DND-41 (cell line): ENCODE measurements around the gene MYO1D.
"Not testable (repeated sequence)": the region's sequence is repeated elsewhere in the genome, so short reads cannot be mapped to it uniquely, and the experiment has no call there.

Experiments used
- ATAC-seq: fragments of 200-7000 bp; cut with Tn5 transposase; 3 replicates; pipeline ENCODE4 v1.9.1; 2021; ENCODE audit warnings: low read depth; ENCODE audit not compliant: insufficient read depth
- DNase-seq: peaks from one replicate; pipeline ENCODE4 v3.0.0-alpha.2; 2020
- H2AFZ ChIP-seq: 2 replicates; pipeline ENCODE4 v1.6.0; 2012; ENCODE audit warnings: low read depth, low read length
- H3K27ac ChIP-seq: 2 replicates; pipeline ENCODE4 v1.5.1; 2012; ENCODE audit warnings: low read length, inconsistent platforms
- H3K27me3 ChIP-seq: fragments of 200-600 bp; sonication (generic); 2 replicates; pipeline ENCODE4 v1.6.0; 2012; ENCODE audit warnings: low read length, mild to moderate bottlenecking, inconsistent platforms; ENCODE audit not compliant: insufficient read depth, poor library complexity
- H3K36me3 ChIP-seq: 2 replicates; pipeline ENCODE4 v1.5.1; 2012; ENCODE audit warnings: low read length, inconsistent platforms; ENCODE audit not compliant: insufficient read depth
- H3K4me1 ChIP-seq: 2 replicates; pipeline ENCODE4 v1.5.1; 2012; ENCODE audit warnings: mild to moderate bottlenecking, low read length; ENCODE audit not compliant: insufficient read depth
- H3K4me2 ChIP-seq: 2 replicates; pipeline ENCODE4 v1.6.0; 2012; ENCODE audit warnings: mild to moderate bottlenecking, moderate library complexity, low read length, inconsistent platforms; ENCODE audit not compliant: insufficient read depth
- H3K4me3 ChIP-seq, 2 experiments: fragments of 200-600 bp in 1 of 2; shearing (Covaris generic) in 1 of 2; 2 replicates each; pipeline ENCODE4 v1.5.1; 2012 to 2016; ENCODE audit warnings: inconsistent platforms in 2 of 2, low read length in 2 of 2, mild to moderate bottlenecking in 2 of 2, low read depth in 1 of 2, moderate library complexity in 1 of 2
- H3K79me2 ChIP-seq: 2 replicates; pipeline ENCODE4 v1.6.0; 2012; ENCODE audit warnings: low read length, inconsistent platforms; ENCODE audit not compliant: insufficient read depth
- H3K9ac ChIP-seq: 2 replicates; pipeline ENCODE4 v1.6.0; 2012; ENCODE audit warnings: low read depth, mild to moderate bottlenecking, inconsistent platforms, low read length, moderate library complexity
- H3K9me3 ChIP-seq: 2 replicates; pipeline ENCODE4 v1.5.1; 2012; ENCODE audit warnings: low read length, moderate library complexity, mild to moderate bottlenecking, inconsistent platforms; ENCODE audit not compliant: insufficient read depth, severe bottlenecking
- H4K20me1 ChIP-seq: 2 replicates; pipeline ENCODE4 v1.6.0; 2012; ENCODE audit warnings: low read length; ENCODE audit not compliant: insufficient read depth
- EZH2 ChIP-seq: IDR thresholded peaks from 3 replicates; pipeline ENCODE4 v1.6.1; 2012; ENCODE audit warnings: borderline replicate concordance, low read depth, mild to moderate bottlenecking, moderate library complexity, low read length, inconsistent platforms; ENCODE audit not compliant: severe bottlenecking
- TF ChIP-seq, protein P1 (sequence below): IDR thresholded peaks from 2 replicates; pipeline ENCODE4 v1.5.1; 2012; ENCODE audit warnings: borderline replicate concordance, low read length, moderate library complexity, mild to moderate bottlenecking; ENCODE audit not compliant: poor library complexity, severe bottlenecking; ENCODE audit errors: extremely low read depth

Gene MYO1D

DNA sequence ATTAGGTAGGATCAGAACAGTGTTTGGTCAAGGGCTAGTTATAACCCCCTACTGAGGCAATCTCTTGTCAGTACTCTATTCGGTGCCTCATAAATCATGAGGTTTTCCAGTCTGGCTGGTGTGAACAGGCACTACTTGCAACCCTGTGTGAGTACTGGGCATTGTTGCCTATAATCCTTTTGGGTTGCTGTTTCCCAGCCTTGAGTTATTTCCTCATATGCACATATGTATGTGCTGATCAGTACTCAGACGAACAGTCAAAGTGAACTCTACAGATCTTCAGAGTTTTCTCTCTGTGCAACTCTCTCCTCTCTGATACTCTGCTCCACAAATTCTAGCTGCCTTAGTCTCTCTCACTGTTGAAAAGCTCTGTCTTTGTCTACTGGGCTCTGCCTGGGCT, 225.8 kb downstream of the MYO1D start:
- H3K36me3 ChIP-seq: no peaks in the 10 kb centered on the region
- no peak overlapping the region for H3K9ac ChIP-seq
- no peaks in the 10 kb centered on the region for H3K79me2 ChIP-seq
- no peak overlapping the region for H3K27ac ChIP-seq
- H3K27me3 ChIP-seq: peaks cover 6% of the 10 kb centered on the region
- H3K9me3 ChIP-seq: no peaks in the 10 kb centered on the region
- H4K20me1 ChIP-seq: no peaks in the 10 kb centered on the region
- no peak for ATAC-seq
- DNase-seq: no peak
- no peak overlapping the region for H3K4me2 ChIP-seq
- no peak overlapping the region for H2AFZ ChIP-seq
- H3K4me3 ChIP-seq: no peak overlapping the region
- TF ChIP-seq, protein P1, sequence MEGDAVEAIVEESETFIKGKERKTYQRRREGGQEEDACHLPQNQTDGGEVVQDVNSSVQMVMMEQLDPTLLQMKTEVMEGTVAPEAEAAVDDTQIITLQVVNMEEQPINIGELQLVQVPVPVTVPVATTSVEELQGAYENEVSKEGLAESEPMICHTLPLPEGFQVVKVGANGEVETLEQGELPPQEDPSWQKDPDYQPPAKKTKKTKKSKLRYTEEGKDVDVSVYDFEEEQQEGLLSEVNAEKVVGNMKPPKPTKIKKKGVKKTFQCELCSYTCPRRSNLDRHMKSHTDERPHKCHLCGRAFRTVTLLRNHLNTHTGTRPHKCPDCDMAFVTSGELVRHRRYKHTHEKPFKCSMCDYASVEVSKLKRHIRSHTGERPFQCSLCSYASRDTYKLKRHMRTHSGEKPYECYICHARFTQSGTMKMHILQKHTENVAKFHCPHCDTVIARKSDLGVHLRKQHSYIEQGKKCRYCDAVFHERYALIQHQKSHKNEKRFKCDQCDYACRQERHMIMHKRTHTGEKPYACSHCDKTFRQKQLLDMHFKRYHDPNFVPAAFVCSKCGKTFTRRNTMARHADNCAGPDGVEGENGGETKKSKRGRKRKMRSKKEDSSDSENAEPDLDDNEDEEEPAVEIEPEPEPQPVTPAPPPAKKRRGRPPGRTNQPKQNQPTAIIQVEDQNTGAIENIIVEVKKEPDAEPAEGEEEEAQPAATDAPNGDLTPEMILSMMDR: no peak
- no peak for TF ChIP-seq EZH2
- no peaks in the 10 kb centered on the region for H3K4me1 ChIP-seq

DNA sequence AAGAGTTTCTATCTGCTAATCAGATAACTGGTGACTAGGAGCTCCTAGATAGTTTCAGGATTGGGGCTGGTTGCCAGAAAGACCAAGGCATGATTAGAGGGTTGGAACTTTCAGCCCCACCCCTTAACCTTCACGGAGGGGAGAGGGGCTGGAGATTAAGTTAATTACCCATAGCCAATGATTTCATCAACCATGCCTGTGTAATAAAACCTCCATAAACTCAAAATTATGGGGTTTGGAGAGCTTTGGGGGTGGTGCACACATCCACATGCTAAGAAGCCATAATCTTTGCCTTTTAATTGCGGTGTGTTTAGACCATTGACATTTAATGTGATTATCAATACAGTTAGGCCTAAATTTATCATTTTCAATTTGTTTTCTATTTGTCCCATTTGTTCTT, 228.5 kb downstream of the MYO1D start:
- Histone ChIP-seq H4K20me1 (no peaks in the 10 kb centered on the region), H3K9me3 (no peaks in the 10 kb centered on the region), H3K4me1 (no peaks in the 10 kb centered on the region), H3K27ac (no peak overlapping the region), H3K79me2 (no peaks in the 10 kb centered on the region), H3K4me2 (no peak overlapping the region), H3K27me3 (no peaks in the 10 kb centered on the region), H3K9ac (no peak overlapping the region), H3K36me3 (no peaks in the 10 kb centered on the region), H2AFZ (no peak overlapping the region), H3K4me3 (no peak overlapping the region)
- ATAC-seq (no peak), DNase-seq (no peak)
- TF ChIP-seq EZH2: no peak
- TF ChIP-seq, protein P1: no peak

DNA sequence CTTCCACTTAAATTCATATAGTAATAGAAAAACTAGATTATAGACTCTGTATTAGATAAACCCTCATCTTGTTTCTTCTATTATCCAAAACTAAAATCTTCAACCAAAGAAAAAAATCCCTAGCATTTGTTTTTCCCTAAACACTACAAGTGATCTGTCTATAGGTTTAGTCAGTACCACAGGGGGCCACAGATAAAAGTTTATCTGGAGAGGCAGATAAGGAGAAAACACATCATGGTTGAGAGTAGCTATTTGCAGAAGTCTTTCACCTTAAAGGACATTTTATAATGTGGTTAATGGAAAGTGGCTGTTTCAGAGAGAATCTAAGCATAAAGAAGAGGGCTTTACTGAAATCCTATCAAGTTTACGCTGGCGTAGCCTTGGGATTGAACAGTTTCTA, 230.0 kb downstream of the MYO1D start:
- no peak for DNase-seq
- TF ChIP-seq, protein P1: no peak
- TF ChIP-seq EZH2: no peak
- Histone ChIP-seq H3K36me3 (no peaks in the 10 kb centered on the region), H2AFZ (no peak overlapping the region), H3K27ac (no peak overlapping the region), H3K4me1 (no peaks in the 10 kb centered on the region), H3K9me3 (no peaks in the 10 kb centered on the region), H4K20me1 (no peaks in the 10 kb centered on the region), H3K27me3 (no peaks in the 10 kb centered on the region), H3K4me2 (no peak overlapping the region), H3K79me2 (no peaks in the 10 kb centered on the region), H3K4me3 (no peak overlapping the region), H3K9ac (no peak overlapping the region)
- no peak for ATAC-seq

DNA sequence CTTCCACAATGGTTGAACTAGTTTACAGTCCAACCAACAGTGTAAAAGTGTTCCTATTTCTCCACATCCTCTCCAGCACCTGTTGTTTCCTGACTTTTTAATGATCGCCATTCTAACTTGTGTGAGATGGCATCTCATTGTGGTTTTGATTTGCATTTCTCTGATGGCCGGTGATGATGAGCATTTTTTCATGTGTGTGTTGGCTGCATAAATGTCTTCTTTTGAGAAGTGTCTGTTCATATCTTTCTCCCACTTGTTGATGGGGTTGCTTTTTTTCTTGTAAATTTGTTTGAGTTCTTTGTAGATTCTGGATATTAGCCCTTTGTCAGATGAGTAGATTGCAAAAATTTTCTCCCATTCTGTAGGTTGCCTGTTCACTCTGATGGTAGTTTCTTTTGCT, 235.4 kb downstream of the MYO1D start:
- not testable (repeated sequence) for H4K20me1 ChIP-seq, H3K4me3 ChIP-seq, H3K9ac ChIP-seq, H3K36me3 ChIP-seq, H3K27ac ChIP-seq, H3K79me2 ChIP-seq, ATAC-seq, DNase-seq, H3K27me3 ChIP-seq, H3K4me2 ChIP-seq, H3K9me3 ChIP-seq, H2AFZ ChIP-seq, H3K4me1 ChIP-seq
